ENCODE measurements around the gene FKBP5.

FKBP5 gene

GRCh38 chr6:35663447-35664235 is 25.1 kb downstream of the FKBP5 start:
- TF ChIP-seq CTCF (IDR thresholded peaks at IDR 0.05; ENCODE audit: low read depth, low read length), result no peak
- H3K4me3 ChIP-seq (replicated peaks in 1 of 2; ENCODE audit: low read depth in 2 of 2, low read length in 2 of 2), result peak overlapping the region in 1 of 2 donors; percentile 14
- DNase-seq (ENCODE audit: low read depth in 2 of 2), result peak; percentile 70 to 81

GRCh38 chr6:35662999-35663398 is 25.7 kb downstream of the FKBP5 start:
- no peak for TF ChIP-seq CTCF (IDR thresholded peaks at IDR 0.05; ENCODE audit: low read depth, low read length)
- DNase-seq (ENCODE audit: low read depth in 2 of 2), result no peak
- H3K4me3 ChIP-seq (replicated peaks in 1 of 2; ENCODE audit: low read depth in 2 of 2, low read length in 2 of 2), result no peak overlapping the region

- H3K4me3 ChIP-seq (replicated peaks in 1 of 2; ENCODE audit: low read depth in 2 of 2, low read length in 2 of 2), result no peak overlapping the region
- TF ChIP-seq CTCF (IDR thresholded peaks at IDR 0.05; ENCODE audit: low read depth, low read length), result no peak
- DNase-seq (ENCODE audit: low read depth in 2 of 2), result no peak
Observed at GRCh38 chr6:35654883-35655282, 33.8 kb downstream of the FKBP5 start.

- no peak for DNase-seq (ENCODE audit: low read depth in 2 of 2)
- no peak overlapping the region for H3K4me3 ChIP-seq (replicated peaks in 1 of 2; ENCODE audit: low read depth in 2 of 2, low read length in 2 of 2)
- no peak for TF ChIP-seq CTCF (IDR thresholded peaks at IDR 0.05; ENCODE audit: low read depth, low read length)
Observed at GRCh38 chr6:35651244-35651643, 37.5 kb downstream of the FKBP5 start.

GRCh38 chr6:35650015-35650414 is 38.7 kb downstream of the FKBP5 start:
- no peak for DNase-seq (ENCODE audit: low read depth in 2 of 2)
- no peak overlapping the region for H3K4me3 ChIP-seq (replicated peaks in 1 of 2; ENCODE audit: low read depth in 2 of 2, low read length in 2 of 2)
- TF ChIP-seq CTCF (IDR thresholded peaks at IDR 0.05; ENCODE audit: low read depth, low read length), result no peak

GRCh38 chr6:35648203-35648602 is 40.5 kb downstream of the FKBP5 start:
- no peak overlapping the region for H3K4me3 ChIP-seq (replicated peaks in 1 of 2; ENCODE audit: low read depth in 2 of 2, low read length in 2 of 2)
- TF ChIP-seq CTCF (IDR thresholded peaks at IDR 0.05; ENCODE audit: low read depth, low read length), result no peak
- no peak for DNase-seq (ENCODE audit: low read depth in 2 of 2)

- no peak for DNase-seq (ENCODE audit: low read depth in 2 of 2)
- no peak for TF ChIP-seq CTCF (IDR thresholded peaks at IDR 0.05; ENCODE audit: low read depth, low read length)
- no peak overlapping the region for H3K4me3 ChIP-seq (replicated peaks in 1 of 2; ENCODE audit: low read depth in 2 of 2, low read length in 2 of 2)
Observed at GRCh38 chr6:35647400-35647799, 41.3 kb downstream of the FKBP5 start.
